Measurements from ENCODE around the gene CLEC16A. TPM values are rescaled to one million over a fixed set of nuclear protein-coding genes. Genes with fewer than 3 reads are reported as not detected.
A peak's percentile ranks its signal among the peaks of the same experiment; 100 is the strongest.
"Not testable (repeated sequence)": the region's sequence is repeated elsewhere in the genome, so short reads cannot be mapped to it uniquely, and the experiment has no call there.

The CLEC16A gene
- polyA plus RNA-seq, 2 donors = 9.0 to 12.5 TPM

DNA sequence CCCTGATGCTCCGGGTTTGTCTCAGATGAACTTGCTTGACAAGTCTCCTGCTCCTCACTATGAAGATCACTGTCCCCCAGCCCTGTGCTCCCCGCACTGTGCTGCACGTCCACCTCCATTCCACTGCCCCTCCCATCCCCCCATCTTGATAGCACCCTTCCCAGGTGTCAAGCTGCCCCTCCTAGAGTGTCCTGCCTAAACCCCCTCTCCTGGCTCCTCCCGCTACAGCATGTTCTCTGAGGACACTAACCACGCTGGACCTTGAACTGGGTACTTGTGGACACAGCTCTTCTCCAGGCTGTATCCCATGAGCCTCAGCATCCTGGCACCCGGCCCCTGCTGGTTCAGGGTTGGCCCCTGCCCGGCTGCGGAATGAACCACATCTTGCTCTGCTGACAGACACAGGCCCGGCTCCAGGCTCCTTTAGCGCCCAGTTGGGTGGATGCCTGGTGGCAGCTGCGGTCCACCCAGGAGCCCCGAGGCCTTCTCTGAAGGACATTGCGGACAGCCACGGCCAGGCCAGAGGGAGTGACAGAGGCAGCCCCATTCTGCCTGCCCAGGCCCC is 20.6 kb upstream of the CLEC16A start:
- peak overlapping the region in 1 of 2 donors; percentile 37 for H3K27ac ChIP-seq (ENCODE audit: low read depth in 2 of 2, low read length in 1 of 2)
- H3K4me1 ChIP-seq (ENCODE audit: control insufficient read depth in 2 of 2, insufficient read depth in 2 of 2, low read length in 1 of 2) = peaks cover 0 to 3% of the 10 kb centered on the region in 2 donors
- WGBS, 2 donors = 57 to 65% methylated on average over 14 of the region's 14 CpGs
- H3K4me3 ChIP-seq (ENCODE audit: low read depth in 1 of 2, low read length in 2 of 2) = no peak overlapping the region
- no peaks in the 10 kb centered on the region for H3K27me3 ChIP-seq (ENCODE audit: control insufficient read depth in 1 of 2, insufficient read depth in 2 of 2, low read length in 2 of 2)
- H3K36me3 ChIP-seq (ENCODE audit: control insufficient read depth in 2 of 2, insufficient read depth in 2 of 2, low read length in 1 of 2) = peaks cover 6 to 9% of the 10 kb centered on the region in 2 donors
- no peaks in the 10 kb centered on the region for H3K9me3 ChIP-seq (ENCODE audit: control insufficient read depth in 2 of 2, insufficient read depth in 1 of 2, low read depth in 1 of 2, low read length in 1 of 2)

DNA sequence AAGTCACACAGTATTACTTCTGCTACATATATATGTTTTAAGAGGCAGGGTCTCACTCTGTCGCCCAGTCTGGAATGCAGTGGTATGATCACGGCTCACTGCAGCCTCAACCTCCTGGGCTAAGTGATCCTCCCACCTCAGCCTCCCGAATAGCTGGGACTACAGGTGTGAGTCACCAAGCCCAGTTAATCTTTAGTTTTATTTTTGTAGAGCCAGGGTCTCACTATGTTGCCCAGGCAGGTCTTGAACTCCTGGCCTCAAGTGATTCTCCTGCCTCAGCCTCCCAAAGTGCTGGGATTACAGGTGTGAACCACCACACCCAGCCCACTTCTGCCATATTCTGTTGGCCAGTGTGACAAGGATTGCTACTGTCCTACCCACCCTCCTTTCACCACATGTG is 19.1 kb upstream of the CLEC16A start:
- H3K36me3 ChIP-seq (ENCODE audit: control insufficient read depth in 2 of 2, insufficient read depth in 2 of 2, low read length in 1 of 2) = peaks cover 6 to 13% of the 10 kb centered on the region in 2 donors
- not testable (repeated sequence) for H3K4me3 ChIP-seq (ENCODE audit: low read depth in 1 of 2, low read length in 2 of 2); H3K4me1 ChIP-seq (ENCODE audit: control insufficient read depth in 2 of 2, insufficient read depth in 2 of 2, low read length in 1 of 2); H3K27me3 ChIP-seq (ENCODE audit: control insufficient read depth in 1 of 2, insufficient read depth in 2 of 2, low read length in 2 of 2); H3K9me3 ChIP-seq (ENCODE audit: control insufficient read depth in 2 of 2, insufficient read depth in 1 of 2, low read depth in 1 of 2, low read length in 1 of 2); H3K27ac ChIP-seq (ENCODE audit: low read depth in 2 of 2, low read length in 1 of 2)
- WGBS, 2 donors = 95 to 98% methylated on average over 3 of the region's 3 CpGs

DNA sequence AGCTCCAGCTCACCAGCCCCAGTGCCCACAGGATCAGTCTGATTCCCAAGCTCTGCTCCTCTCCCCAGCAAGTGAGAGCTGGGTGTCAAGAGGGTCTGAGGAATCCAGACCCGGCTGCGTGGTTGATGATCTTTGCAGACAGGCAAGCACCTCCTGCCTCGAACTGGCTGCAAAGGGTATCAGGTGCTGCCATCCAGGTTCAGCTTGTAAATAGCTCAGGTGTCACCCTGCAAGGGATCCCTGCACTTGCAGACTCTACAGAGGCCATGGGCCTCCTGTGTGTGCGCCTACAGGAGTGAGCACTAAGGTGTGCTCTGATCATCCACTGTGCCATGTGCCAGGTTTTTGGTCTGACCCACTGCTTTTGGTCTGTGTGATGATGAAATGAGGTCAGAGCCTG is 18.3 kb upstream of the CLEC16A start:
- peaks cover 6 to 15% of the 10 kb centered on the region in 2 donors for H3K36me3 ChIP-seq (ENCODE audit: control insufficient read depth in 2 of 2, insufficient read depth in 2 of 2, low read length in 1 of 2)
- H3K4me3 ChIP-seq (ENCODE audit: low read depth in 1 of 2, low read length in 2 of 2) = no peak overlapping the region
- peaks cover 0 to 9% of the 10 kb centered on the region in 2 donors for H3K4me1 ChIP-seq (ENCODE audit: control insufficient read depth in 2 of 2, insufficient read depth in 2 of 2, low read length in 1 of 2)
- H3K9me3 ChIP-seq (ENCODE audit: control insufficient read depth in 2 of 2, insufficient read depth in 1 of 2, low read depth in 1 of 2, low read length in 1 of 2) = no peaks in the 10 kb centered on the region
- 67 to 79% methylated on average over 4 of the region's 4 CpGs for WGBS, 2 donors
- no peaks in the 10 kb centered on the region for H3K27me3 ChIP-seq (ENCODE audit: control insufficient read depth in 1 of 2, insufficient read depth in 2 of 2, low read length in 2 of 2)
- H3K27ac ChIP-seq (ENCODE audit: low read depth in 2 of 2, low read length in 1 of 2) = no peak overlapping the region

DNA sequence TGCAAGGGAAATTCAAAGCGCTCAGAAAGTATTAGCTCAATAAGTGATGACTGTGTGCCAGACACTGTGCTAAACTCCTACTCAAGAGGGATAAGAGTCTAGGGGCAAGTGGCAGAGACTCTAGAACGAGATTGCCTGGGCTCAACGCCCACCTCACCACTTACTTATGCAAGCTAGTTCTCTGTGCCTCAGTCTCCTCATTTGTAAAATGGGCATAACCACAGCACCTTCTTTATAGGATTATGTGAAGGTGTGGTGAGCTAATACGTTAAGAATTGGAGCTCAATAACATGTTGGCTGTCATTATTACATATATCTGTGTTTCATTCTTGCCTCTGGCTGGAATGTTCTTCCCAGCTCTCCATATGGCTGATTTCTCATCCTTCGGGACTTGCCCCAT is 17.5 kb upstream of the CLEC16A start:
- Histone ChIP-seq H3K4me1 (ENCODE audit: control insufficient read depth in 2 of 2, insufficient read depth in 2 of 2, low read length in 1 of 2) (peaks cover 0 to 9% of the 10 kb centered on the region in 2 donors), H3K27ac (ENCODE audit: low read depth in 2 of 2, low read length in 1 of 2) (no peak overlapping the region), H3K9me3 (ENCODE audit: control insufficient read depth in 2 of 2, insufficient read depth in 1 of 2, low read depth in 1 of 2, low read length in 1 of 2) (no peaks in the 10 kb centered on the region), H3K27me3 (ENCODE audit: control insufficient read depth in 1 of 2, insufficient read depth in 2 of 2, low read length in 2 of 2) (no peaks in the 10 kb centered on the region), H3K36me3 (ENCODE audit: control insufficient read depth in 2 of 2, insufficient read depth in 2 of 2, low read length in 1 of 2) (peaks cover 6 to 16% of the 10 kb centered on the region in 2 donors), H3K4me3 (ENCODE audit: low read depth in 1 of 2, low read length in 2 of 2) (no peak overlapping the region)
- WGBS, 2 donors = 94 to 97% methylated on average over 5 of the region's 5 CpGs

DNA sequence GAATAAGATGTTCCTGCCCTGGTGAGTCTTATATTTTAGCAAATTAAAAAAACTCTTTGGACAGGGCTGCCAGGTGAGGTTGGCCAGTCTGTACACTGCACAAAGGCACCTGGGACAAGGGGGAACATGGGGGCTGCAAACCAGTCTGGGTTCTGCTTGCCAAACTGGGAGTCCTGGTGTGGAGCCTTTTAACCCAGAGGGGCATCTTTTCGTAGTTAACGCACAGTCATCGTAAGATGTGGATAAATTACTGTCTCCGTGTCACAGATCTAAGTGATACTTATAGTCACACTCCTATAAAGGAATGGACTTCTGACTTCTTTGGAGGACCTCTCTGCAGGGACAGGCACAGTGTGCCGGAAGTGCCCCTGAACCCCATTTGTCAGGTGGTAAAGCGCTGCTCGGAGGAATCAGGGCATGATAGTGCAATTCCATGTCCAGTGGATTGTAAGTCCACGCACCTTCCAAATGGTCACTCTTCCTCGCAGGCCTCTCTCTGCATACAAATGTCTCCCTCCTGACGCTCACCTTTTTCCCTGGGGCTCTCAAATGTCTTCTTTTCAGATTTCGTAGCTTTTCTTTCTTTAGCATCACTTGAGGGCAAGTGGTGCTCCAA is 16.8 kb upstream of the CLEC16A start:
- H3K9me3 ChIP-seq (ENCODE audit: control insufficient read depth in 2 of 2, insufficient read depth in 1 of 2, low read depth in 1 of 2, low read length in 1 of 2) = no peaks in the 10 kb centered on the region
- H3K27me3 ChIP-seq (ENCODE audit: control insufficient read depth in 1 of 2, insufficient read depth in 2 of 2, low read length in 2 of 2) = no peaks in the 10 kb centered on the region
- no peak overlapping the region for H3K27ac ChIP-seq (ENCODE audit: low read depth in 2 of 2, low read length in 1 of 2)
- 94 to 96% methylated on average over 11 of the region's 11 CpGs for WGBS, 2 donors
- H3K4me1 ChIP-seq (ENCODE audit: control insufficient read depth in 2 of 2, insufficient read depth in 2 of 2, low read length in 1 of 2) = peaks cover 0 to 5% of the 10 kb centered on the region in 2 donors
- H3K4me3 ChIP-seq (ENCODE audit: low read depth in 1 of 2, low read length in 2 of 2) = no peak overlapping the region
- peaks cover 6 to 19% of the 10 kb centered on the region in 2 donors for H3K36me3 ChIP-seq (ENCODE audit: control insufficient read depth in 2 of 2, insufficient read depth in 2 of 2, low read length in 1 of 2)

DNA sequence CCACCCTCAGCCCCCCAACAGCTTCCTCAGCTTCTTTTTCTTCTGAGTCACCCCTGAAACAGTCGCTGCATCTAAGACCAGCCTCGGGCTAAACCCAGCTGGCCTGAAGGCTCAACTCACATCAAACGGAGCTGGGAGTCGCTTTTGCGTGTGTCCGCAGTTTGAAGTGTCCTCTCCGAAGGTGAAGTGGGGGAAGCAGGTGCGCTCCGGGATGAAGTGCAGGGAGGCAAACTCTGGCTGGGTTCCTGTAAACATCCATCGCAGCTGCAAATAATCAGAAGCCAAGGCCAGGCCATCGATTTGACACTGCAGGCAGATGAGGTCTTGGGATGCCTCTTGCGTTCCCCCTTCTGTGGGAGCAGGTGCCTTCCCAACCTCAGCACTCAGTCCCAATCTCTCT is 15.3 kb upstream of the CLEC16A start:
- H3K27ac ChIP-seq (ENCODE audit: low read depth in 2 of 2, low read length in 1 of 2); H3K4me1 ChIP-seq (ENCODE audit: control insufficient read depth in 2 of 2, insufficient read depth in 2 of 2, low read length in 1 of 2); H3K9me3 ChIP-seq (ENCODE audit: control insufficient read depth in 2 of 2, insufficient read depth in 1 of 2, low read depth in 1 of 2, low read length in 1 of 2); H3K27me3 ChIP-seq (ENCODE audit: control insufficient read depth in 1 of 2, insufficient read depth in 2 of 2, low read length in 2 of 2); H3K4me3 ChIP-seq (ENCODE audit: low read depth in 1 of 2, low read length in 2 of 2): not testable (repeated sequence)
- H3K36me3 ChIP-seq (ENCODE audit: control insufficient read depth in 2 of 2, insufficient read depth in 2 of 2, low read length in 1 of 2) = peaks cover 9 to 27% of the 10 kb centered on the region in 2 donors
- WGBS, 2 donors = 62 to 77% methylated on average over 12 of the region's 12 CpGs

DNA sequence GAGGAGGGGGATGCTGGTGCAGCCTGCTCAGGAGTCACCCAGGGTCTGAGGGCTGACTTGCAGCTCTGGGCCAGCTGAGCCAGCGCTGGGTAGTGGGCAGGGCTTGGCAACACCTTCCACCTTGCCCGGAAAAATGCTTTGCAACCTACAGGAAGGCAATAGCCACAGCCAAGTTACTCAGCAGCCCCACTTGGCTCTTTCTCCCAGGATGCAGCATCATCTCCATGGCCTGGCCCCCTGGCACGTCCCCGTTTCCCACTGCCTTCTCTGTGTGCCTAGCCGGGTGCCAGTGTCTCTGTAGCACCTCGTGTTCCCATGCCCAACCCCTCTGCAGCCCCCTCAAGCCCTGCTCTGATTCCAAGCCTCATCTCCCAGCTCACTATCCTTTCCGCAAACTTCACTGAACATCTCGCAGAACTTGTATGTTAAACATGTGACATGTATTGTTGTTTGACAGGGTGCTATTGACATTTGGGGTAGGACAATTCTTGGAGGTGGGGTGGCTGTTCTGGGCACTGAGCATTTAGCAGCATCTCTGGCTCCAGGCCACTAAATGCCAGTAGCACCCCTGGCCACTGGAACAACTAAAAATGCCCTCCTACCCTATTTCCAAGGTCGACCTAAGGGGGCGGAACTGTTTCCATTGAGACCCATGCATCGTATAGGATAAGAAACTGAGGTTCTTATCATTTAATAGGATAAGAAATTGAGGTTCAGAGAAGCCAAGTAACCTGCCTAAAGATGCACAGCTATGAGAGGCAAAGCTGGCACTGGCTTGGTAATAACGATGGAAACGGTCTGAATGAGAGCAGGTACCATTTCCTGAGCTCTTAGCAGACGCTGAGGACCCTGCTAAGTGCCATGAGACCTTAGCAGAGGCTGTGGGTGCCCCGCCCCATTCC is 14.3 kb upstream of the CLEC16A start:
- Histone ChIP-seq H3K4me3 (ENCODE audit: low read depth in 1 of 2, low read length in 2 of 2) (no peak overlapping the region), H3K36me3 (ENCODE audit: control insufficient read depth in 2 of 2, insufficient read depth in 2 of 2, low read length in 1 of 2) (peaks cover 4 to 25% of the 10 kb centered on the region in 2 donors), H3K27ac (ENCODE audit: low read depth in 2 of 2, low read length in 1 of 2) (no peak overlapping the region), H3K27me3 (ENCODE audit: control insufficient read depth in 1 of 2, insufficient read depth in 2 of 2, low read length in 2 of 2) (no peaks in the 10 kb centered on the region), H3K4me1 (ENCODE audit: control insufficient read depth in 2 of 2, insufficient read depth in 2 of 2, low read length in 1 of 2) (peaks cover 0 to 11% of the 10 kb centered on the region in 2 donors), H3K9me3 (ENCODE audit: control insufficient read depth in 2 of 2, insufficient read depth in 1 of 2, low read depth in 1 of 2, low read length in 1 of 2) (no peaks in the 10 kb centered on the region)
- WGBS, 2 donors = 66 to 69% methylated on average over 15 of the region's 15 CpGs

DNA sequence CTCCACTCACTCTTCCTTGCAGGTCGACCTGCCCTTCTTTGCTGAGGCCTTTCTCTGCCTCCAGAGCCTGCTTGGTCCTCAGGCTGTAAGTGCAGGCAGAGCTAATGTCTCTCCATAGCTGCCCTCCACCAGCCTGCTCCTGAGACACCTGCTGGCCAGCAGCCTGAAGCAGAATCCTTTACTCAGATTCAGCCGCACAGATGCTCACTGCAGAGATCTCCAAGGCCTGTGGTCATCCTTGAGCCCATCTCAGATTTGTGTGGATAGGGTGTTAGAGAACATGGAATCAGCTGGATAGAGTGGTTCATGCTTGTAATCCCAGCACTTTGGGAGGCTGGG is 13.6 kb upstream of the CLEC16A start:
- H3K27ac ChIP-seq (ENCODE audit: low read depth in 2 of 2, low read length in 1 of 2) = no peak overlapping the region
- H3K4me1 ChIP-seq (ENCODE audit: control insufficient read depth in 2 of 2, insufficient read depth in 2 of 2, low read length in 1 of 2) = peaks cover 0 to 11% of the 10 kb centered on the region in 2 donors
- peaks cover 4 to 25% of the 10 kb centered on the region in 2 donors for H3K36me3 ChIP-seq (ENCODE audit: control insufficient read depth in 2 of 2, insufficient read depth in 2 of 2, low read length in 1 of 2)
- H3K9me3 ChIP-seq (ENCODE audit: control insufficient read depth in 2 of 2, insufficient read depth in 1 of 2, low read depth in 1 of 2, low read length in 1 of 2) = no peaks in the 10 kb centered on the region
- H3K27me3 ChIP-seq (ENCODE audit: control insufficient read depth in 1 of 2, insufficient read depth in 2 of 2, low read length in 2 of 2) = no peaks in the 10 kb centered on the region
- H3K4me3 ChIP-seq (ENCODE audit: low read depth in 1 of 2, low read length in 2 of 2) = no peak overlapping the region
- 72 to 89% methylated on average over 2 of the region's 2 CpGs for WGBS, 2 donors

DNA sequence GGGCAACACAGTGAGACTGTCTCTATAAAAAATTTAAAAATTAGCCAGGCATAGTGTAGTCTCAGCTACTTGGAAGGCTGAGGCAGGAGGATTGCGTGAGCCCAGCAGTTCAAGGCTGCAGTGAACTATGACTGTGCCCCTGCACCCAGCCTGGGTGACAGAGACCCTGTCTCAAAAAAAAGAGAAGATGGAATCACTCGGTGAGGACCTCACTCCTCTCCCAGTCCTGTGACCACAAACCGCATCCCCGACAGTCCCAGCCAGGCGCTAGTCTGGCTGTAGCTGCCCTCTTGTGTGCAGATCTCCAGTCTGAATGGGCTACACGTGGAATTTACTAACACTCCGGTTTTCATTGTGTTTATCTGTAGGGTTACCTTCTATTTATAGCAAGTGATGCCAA is 13.2 kb upstream of the CLEC16A start:
- Histone ChIP-seq H3K27ac (ENCODE audit: low read depth in 2 of 2, low read length in 1 of 2) (no peak overlapping the region), H3K27me3 (ENCODE audit: control insufficient read depth in 1 of 2, insufficient read depth in 2 of 2, low read length in 2 of 2) (no peaks in the 10 kb centered on the region), H3K36me3 (ENCODE audit: control insufficient read depth in 2 of 2, insufficient read depth in 2 of 2, low read length in 1 of 2) (peaks cover 4 to 25% of the 10 kb centered on the region in 2 donors), H3K9me3 (ENCODE audit: control insufficient read depth in 2 of 2, insufficient read depth in 1 of 2, low read depth in 1 of 2, low read length in 1 of 2) (no peaks in the 10 kb centered on the region), H3K4me3 (ENCODE audit: low read depth in 1 of 2, low read length in 2 of 2) (no peak overlapping the region), H3K4me1 (ENCODE audit: control insufficient read depth in 2 of 2, insufficient read depth in 2 of 2, low read length in 1 of 2) (peaks cover 0 to 11% of the 10 kb centered on the region in 2 donors)
- WGBS, 2 donors = 73 to 74% methylated on average over 7 of the region's 7 CpGs
